Measurements from ENCODE around the gene F13B.
"Not testable (repeated sequence)": the region's sequence is repeated elsewhere in the genome, so short reads cannot be mapped to it uniquely, and the experiment has no call there.

The F13B gene

GRCh38 chr1:197041486-197042353 is 25.3 kb downstream of the F13B start (continued):
- TF ChIP-seq ZBTB44 (tag by site-specific recombination; IDR thresholded peaks at IDR 0.05): no peak
- TF ChIP-seq PRDM1 (tag by site-specific recombination; IDR thresholded peaks at IDR 0.05): no peak
- no peak for TF ChIP-seq ZNF677 (tag by site-specific recombination; IDR thresholded peaks at IDR 0.05)
- TF ChIP-seq SALL2 (tag by site-specific recombination; IDR thresholded peaks at IDR 0.05; ENCODE audit: borderline replicate concordance): no peak

GRCh38 chr1:197036861-197037260 is 30.2 kb downstream of the F13B start:
- no peaks in the 10 kb centered on the region for H3K36me3 ChIP-seq (ENCODE audit: control insufficient read depth in 2 of 2, insufficient read depth in 1 of 2, low read length in 2 of 2)
- ChIA-PET POLR2A (no interaction called here), CTCF (interaction anchor here (0.6 to 0.9 kb wide), 2 partner anchors 9 to 33 kb away, joined by 3 read pairs; no protein-coding TSS in a partner anchor)
- TF ChIP-seq GLI4 (tag by site-specific recombination; IDR thresholded peaks at IDR 0.05) (no peak), ZSCAN23 (tag by site-specific recombination; IDR thresholded peaks at IDR 0.05) (no peak), RBAK (tag by site-specific recombination; IDR thresholded peaks at IDR 0.05) (no peak), GLIS2 (tag by site-specific recombination; IDR thresholded peaks at IDR 0.05) (no peak), WT1 (tag by site-specific recombination; IDR thresholded peaks at IDR 0.05) (no peak), ZNF707 (tag by site-specific recombination; IDR thresholded peaks at IDR 0.05) (no peak), ZBTB10 (tag by site-specific recombination; IDR thresholded peaks at IDR 0.05) (no peak), TCF7L2 (IDR thresholded peaks at IDR 0.05; ENCODE audit: borderline replicate concordance, low read depth, low read length) (no peak), ZNF350 (tag by site-specific recombination; IDR thresholded peaks at IDR 0.05) (no peak), ZNF704 (tag by site-specific recombination; IDR thresholded peaks at IDR 0.05) (no peak)
- no peak overlapping the region for H3K27ac ChIP-seq (ENCODE audit: extremely low read depth, low read depth, low read length)
- H3K4me3 ChIP-seq (ENCODE audit: low read depth, low read length): no peak overlapping the region
- no peaks in the 10 kb centered on the region for H3K4me1 ChIP-seq (ENCODE audit: control insufficient read depth, insufficient read depth, low read length)
- H3K9me3 ChIP-seq (ENCODE audit: control insufficient read depth, insufficient read depth, low read depth, low read length): no peaks in the 10 kb centered on the region

GRCh38 chr1:197034631-197035339 is 32.3 kb downstream of the F13B start:
- CTCF ChIA-PET: not testable (repeated sequence)

More at GRCh38 chr1:197034631-197035339, 32.3 kb downstream of the F13B start:
- H3K36me3 ChIP-seq (ENCODE audit: control insufficient read depth in 2 of 2, insufficient read depth in 1 of 2, low read length in 2 of 2); H3K9me3 ChIP-seq (ENCODE audit: control insufficient read depth, insufficient read depth, low read depth, low read length); POLR2A ChIA-PET; H3K27ac ChIP-seq (ENCODE audit: extremely low read depth, low read depth, low read length); H3K4me3 ChIP-seq (ENCODE audit: low read depth, low read length); H3K4me1 ChIP-seq (ENCODE audit: control insufficient read depth, insufficient read depth, low read length): not testable (repeated sequence)
- TF ChIP-seq PRDM1 (tag by site-specific recombination; IDR thresholded peaks at IDR 0.05): peak; percentile 48; the same call in 1 of the 2 replicates

Data from HEK293 (cell line).